ENCODE results near the gene ORMDL1.
"Not testable (repeated sequence)": the region's sequence is repeated elsewhere in the genome, so short reads cannot be mapped to it uniquely, and the experiment has no call there.

The ORMDL1 gene

GRCh38 chr2:189798312-189799029 lies 14.3 kb upstream of the ORMDL1 start:
- Mint-ChIP-seq H3K27me3 (no peaks in the 10 kb centered on the region), H3K36me3 (ENCODE audit: low read depth) (peaks cover 43% of the 10 kb centered on the region), H3K4me1 (peaks cover 10% of the 10 kb centered on the region), H3K27ac (no peak overlapping the region), H3K4me3 (no peak overlapping the region), H3K9me3 (no peaks in the 10 kb centered on the region)
- peak; percentile 78 for ATAC-seq
- DNase-seq = no peak

- Mint-ChIP-seq H3K27me3 (no peaks in the 10 kb centered on the region), H3K9me3 (no peaks in the 10 kb centered on the region), H3K27ac (no peak overlapping the region), H3K4me1 (peaks cover 10% of the 10 kb centered on the region), H3K4me3 (no peak overlapping the region), H3K36me3 (ENCODE audit: low read depth) (peaks cover 45% of the 10 kb centered on the region)
- no peak for DNase-seq
- no peak for ATAC-seq
Observed at GRCh38 chr2:189797902-189798301, 13.8 kb upstream of the ORMDL1 start.

- Mint-ChIP-seq H3K9me3 (no peaks in the 10 kb centered on the region), H3K27ac (no peak overlapping the region), H3K4me3 (no peak overlapping the region), H3K4me1 (peaks cover 5% of the 10 kb centered on the region), H3K27me3 (no peaks in the 10 kb centered on the region), H3K36me3 (ENCODE audit: low read depth) (peaks cover 39% of the 10 kb centered on the region)
- no peak for ATAC-seq
- DNase-seq = no peak
Observed at GRCh38 chr2:189794310-189794709, 10.2 kb upstream of the ORMDL1 start.

GRCh38 chr2:189791338-189792042 lies 7.4 kb upstream of the ORMDL1 start:
- Mint-ChIP-seq H3K27ac (no peak overlapping the region), H3K4me1 (peaks cover 9% of the 10 kb centered on the region), H3K4me3 (peak overlapping the region; percentile 54), H3K9me3 (no peaks in the 10 kb centered on the region), H3K36me3 (ENCODE audit: low read depth) (peaks cover 42% of the 10 kb centered on the region), H3K27me3 (no peaks in the 10 kb centered on the region)
- ATAC-seq = no peak
- no peak for DNase-seq

GRCh38 chr2:189783451-189783926 lies 650 bp downstream of the ORMDL1 start:
- Mint-ChIP-seq H3K36me3 (ENCODE audit: low read depth) (peaks cover 60% of the 10 kb centered on the region), H3K4me3 (peak overlapping the region; percentile 90), H3K27ac (peak overlapping the region; percentile 92), H3K27me3 (no peaks in the 10 kb centered on the region), H3K4me1 (peaks cover 58% of the 10 kb centered on the region), H3K9me3 (no peaks in the 10 kb centered on the region)
- no peak for DNase-seq
- ATAC-seq = peak; percentile 22

DNA sequence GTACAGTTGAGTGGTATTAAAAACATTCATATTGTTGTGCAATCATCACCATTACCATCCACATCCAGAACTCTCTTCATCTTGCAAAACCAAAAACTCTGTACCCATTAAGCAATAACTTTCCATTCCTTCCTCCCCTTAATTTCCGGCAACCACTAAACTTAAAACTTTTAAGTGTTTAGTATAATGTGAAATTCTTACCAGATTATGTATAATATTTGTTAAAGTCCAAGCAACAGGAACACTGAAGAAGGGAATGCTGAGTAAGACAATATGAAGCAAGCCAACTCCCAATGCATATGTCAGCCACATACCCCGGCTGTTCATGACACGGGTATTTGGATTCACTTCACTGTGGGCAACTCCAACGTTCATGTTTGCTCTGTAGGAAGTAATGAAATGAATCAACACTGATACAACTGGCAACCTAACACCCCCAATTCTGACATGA lies 1.9 kb downstream of the ORMDL1 start:
- DNase-seq (no peak), ATAC-seq (no peak)
- Mint-ChIP-seq H3K4me3 (peak overlapping the region; percentile 90), H3K4me1 (peaks cover 56% of the 10 kb centered on the region), H3K36me3 (ENCODE audit: low read depth) (peaks cover 57% of the 10 kb centered on the region), H3K27me3 (no peaks in the 10 kb centered on the region), H3K9me3 (no peaks in the 10 kb centered on the region), H3K27ac (peak overlapping the region; percentile 92)

GRCh38 chr2:189772212-189772611 lies 11.9 kb downstream of the ORMDL1 start:
- Mint-ChIP-seq H3K27me3 (no peaks in the 10 kb centered on the region), H3K9me3 (no peaks in the 10 kb centered on the region), H3K4me3 (no peak overlapping the region), H3K27ac (no peak overlapping the region), H3K4me1 (peaks cover 2% of the 10 kb centered on the region), H3K36me3 (ENCODE audit: low read depth) (peaks cover 35% of the 10 kb centered on the region)
- ATAC-seq (no peak), DNase-seq (no peak)

DNA sequence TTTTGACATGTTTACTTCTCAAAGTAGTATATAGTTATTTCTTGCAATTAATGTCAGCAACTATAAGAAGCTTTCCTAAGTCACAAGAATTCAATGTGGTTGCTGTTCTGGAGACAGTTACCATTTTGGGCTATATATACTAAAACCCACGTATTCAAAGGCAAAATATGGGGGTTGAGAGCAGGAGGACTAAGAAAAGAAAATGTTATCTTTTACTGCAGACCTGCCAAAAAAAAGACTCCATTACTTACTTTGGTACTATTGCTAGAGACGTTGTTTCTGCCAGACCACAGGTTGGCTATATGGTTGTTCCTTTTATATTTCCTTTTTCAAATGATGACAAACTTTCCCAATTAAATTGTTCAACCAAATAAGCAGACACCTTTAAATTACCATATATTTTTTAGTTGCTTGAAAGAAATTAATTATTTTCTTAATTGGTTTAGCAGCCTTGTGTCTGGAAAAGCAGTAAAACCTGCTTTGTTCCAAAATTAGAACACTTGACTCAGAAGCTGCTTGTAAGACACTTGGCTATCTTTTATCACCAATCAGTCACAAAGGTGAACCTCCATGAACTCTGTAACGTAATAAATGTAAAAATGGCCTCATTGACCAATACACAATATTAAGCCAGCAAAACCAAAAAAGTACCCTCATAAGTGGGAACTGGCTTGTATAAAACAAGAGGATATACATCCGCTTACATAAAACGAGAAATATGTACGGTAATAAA lies 13.4 kb downstream of the ORMDL1 start:
- no peak overlapping the region for H3K27ac Mint-ChIP-seq
- H3K4me3 Mint-ChIP-seq = no peak overlapping the region
- no peak for ATAC-seq
- no peaks in the 10 kb centered on the region for H3K27me3 Mint-ChIP-seq
- DNase-seq = no peak
- H3K9me3 Mint-ChIP-seq = no peaks in the 10 kb centered on the region
- peaks cover 38% of the 10 kb centered on the region for H3K36me3 Mint-ChIP-seq (ENCODE audit: low read depth)
- peaks cover 2% of the 10 kb centered on the region for H3K4me1 Mint-ChIP-seq

DNA sequence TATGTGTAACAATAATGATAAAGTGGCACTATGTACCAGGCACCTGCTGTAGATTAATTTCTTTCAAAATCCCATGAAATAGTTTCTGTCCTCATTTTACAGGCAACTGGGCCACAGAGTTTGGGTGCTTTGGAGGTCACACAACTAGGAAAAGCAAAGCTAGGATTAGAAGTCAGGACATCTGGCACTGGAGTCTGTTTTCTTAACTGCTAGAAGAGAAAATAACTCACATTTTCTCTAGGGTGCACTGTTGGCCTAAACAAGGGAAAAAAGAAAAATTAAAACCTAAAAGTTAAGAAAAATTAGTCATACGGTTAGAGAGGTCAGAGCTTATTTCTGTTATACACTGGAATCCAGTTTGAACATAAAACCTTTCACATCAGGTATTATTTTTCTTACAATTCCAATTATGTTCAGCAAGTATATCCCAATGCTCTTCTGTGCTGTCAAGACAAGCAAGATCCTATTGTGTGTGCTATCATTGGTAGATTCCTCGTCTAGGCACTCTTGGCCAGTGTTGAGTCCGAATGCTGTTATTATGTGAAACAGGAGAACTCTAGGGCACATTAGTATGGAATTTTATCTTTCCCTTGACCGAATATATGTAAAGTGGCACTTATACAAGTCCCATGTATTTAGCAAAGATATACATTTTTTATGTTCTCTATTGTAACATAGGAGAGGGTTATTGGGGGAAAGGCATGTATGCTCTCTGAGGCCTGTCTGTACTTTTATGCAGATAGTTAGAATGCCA lies 20.1 kb downstream of the ORMDL1 start:
- no peaks in the 10 kb centered on the region for H3K27me3 Mint-ChIP-seq
- H3K9me3 Mint-ChIP-seq = no peaks in the 10 kb centered on the region
- peaks cover 14% of the 10 kb centered on the region for H3K36me3 Mint-ChIP-seq (ENCODE audit: low read depth)
- no peak for DNase-seq
- H3K27ac Mint-ChIP-seq = peak overlapping the region; percentile 88
- ATAC-seq = no peak
- peak overlapping the region; percentile 91 for H3K4me3 Mint-ChIP-seq
- peaks cover 15% of the 10 kb centered on the region for H3K4me1 Mint-ChIP-seq

GRCh38 chr2:189762551-189763298 lies 21.4 kb downstream of the ORMDL1 start, which contains the start of gene OSGEPL1:
Gene OSGEPL1 (minus strand): TSS chr2:189762792. CDS start chr2:189761640, 1,152 bp downstream.
- H3K36me3 Mint-ChIP-seq (ENCODE audit: low read depth) = peaks cover 15% of the 10 kb centered on the region

DNA sequence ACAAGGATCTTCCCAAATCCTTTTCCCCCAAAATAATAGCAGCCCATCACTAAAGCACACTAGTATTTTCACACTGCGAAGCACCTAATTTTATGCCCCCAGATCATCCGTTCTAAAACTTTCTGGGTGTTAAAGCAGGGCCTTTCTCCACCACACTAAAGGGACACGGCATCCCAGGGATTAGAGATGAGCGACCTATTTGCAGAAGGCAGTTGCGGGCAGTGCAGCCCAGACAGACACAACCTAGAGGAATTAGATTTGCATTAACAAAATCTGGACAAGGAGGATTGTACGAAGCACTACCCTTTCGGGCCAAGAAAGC lies 21.9 kb downstream of the ORMDL1 start:
- DNase-seq (no peak), ATAC-seq (peak; percentile 2)
- H3K4me3 Mint-ChIP-seq = peak overlapping the region; percentile 91
- no peaks in the 10 kb centered on the region for H3K27me3 Mint-ChIP-seq
- H3K4me1 Mint-ChIP-seq = peaks cover 15% of the 10 kb centered on the region
- H3K27ac Mint-ChIP-seq = peak overlapping the region; percentile 88
- H3K36me3 Mint-ChIP-seq (ENCODE audit: low read depth) = peaks cover 14% of the 10 kb centered on the region
- no peaks in the 10 kb centered on the region for H3K9me3 Mint-ChIP-seq

More at GRCh38 chr2:189762551-189763298, 21.4 kb downstream of the ORMDL1 start, which contains the start of gene OSGEPL1:
- ATAC-seq (peak; percentile 99), DNase-seq (peak; percentile 91)
- Mint-ChIP-seq H3K27ac (peak within 1 kb of the TSS; percentile 88), H3K4me3 (peak within 1 kb of the TSS; percentile 91), H3K9me3 (no peaks in the 10 kb centered on the region), H3K27me3 (no peaks in the 10 kb centered on the region), H3K4me1 (peaks cover 15% of the 10 kb centered on the region)

GRCh38 chr2:189760154-189760553 lies 24.0 kb downstream of the ORMDL1 start:
- not testable (repeated sequence) for ATAC-seq; H3K27ac Mint-ChIP-seq; H3K9me3 Mint-ChIP-seq; DNase-seq; H3K27me3 Mint-ChIP-seq; H3K4me3 Mint-ChIP-seq; H3K36me3 Mint-ChIP-seq (ENCODE audit: low read depth)
- peaks cover 15% of the 10 kb centered on the region for H3K4me1 Mint-ChIP-seq

- no peaks in the 10 kb centered on the region for H3K9me3 Mint-ChIP-seq
Observed at GRCh38 chr2:189756311-189756952, 27.7 kb downstream of the ORMDL1 start.

More at GRCh38 chr2:189756311-189756952, 27.7 kb downstream of the ORMDL1 start:
- DNase-seq (no peak), ATAC-seq (no peak)
- H3K27ac Mint-ChIP-seq = no peak overlapping the region
- H3K36me3 Mint-ChIP-seq (ENCODE audit: low read depth) = peaks cover 15% of the 10 kb centered on the region
- H3K4me3 Mint-ChIP-seq = no peak overlapping the region
- no peaks in the 10 kb centered on the region for H3K27me3 Mint-ChIP-seq
- peaks cover 4% of the 10 kb centered on the region for H3K4me1 Mint-ChIP-seq
